ENCODE results near the gene RFLNA.

RFLNA gene

DNA sequence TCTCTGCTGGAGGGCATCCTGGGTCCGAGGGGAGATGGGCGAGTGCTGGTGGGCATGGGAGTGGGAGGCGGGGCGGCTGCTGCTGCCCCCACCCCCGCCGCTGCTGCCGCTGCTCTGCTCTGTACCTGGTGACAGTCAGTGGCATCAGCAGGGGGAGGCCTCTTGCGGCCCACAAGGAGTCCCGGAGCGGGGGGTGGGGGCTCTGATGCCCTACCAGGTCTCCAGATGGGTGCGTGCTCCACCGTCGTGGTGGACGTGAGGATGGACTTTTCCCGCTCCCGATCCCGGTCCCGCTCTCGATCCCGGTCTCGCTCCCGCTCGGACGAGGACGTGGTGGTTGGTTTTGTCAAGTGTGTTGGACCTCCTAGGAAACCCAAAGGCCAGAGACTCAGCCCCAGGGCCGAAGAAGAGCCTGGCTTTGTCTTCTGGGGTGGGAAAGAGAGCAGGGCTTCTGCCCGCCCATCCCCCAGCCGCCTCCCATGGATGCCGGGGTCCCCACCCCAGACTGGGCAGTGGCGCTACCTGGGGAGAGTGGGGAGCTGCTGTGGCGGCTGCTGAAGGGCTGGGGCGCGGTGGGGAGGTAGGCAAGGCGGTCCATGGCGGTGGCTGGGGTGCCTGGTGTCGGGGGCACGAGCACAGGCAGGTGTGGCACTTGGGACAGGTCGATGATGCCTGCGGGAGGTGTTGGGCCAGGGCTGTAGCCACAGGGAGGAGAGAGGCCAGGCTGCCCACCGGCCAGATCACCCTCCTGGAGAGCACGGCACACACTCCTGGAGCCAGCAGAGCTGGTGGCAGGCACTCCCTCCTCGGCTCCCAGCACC lies 45.4 kb downstream of the RFLNA start:
- Histone ChIP-seq H3K27ac (ENCODE audit: low read depth, low read length) (no peak overlapping the region), H3K36me3 (ENCODE audit: control insufficient read depth, insufficient read depth, low read length) (peaks cover 47% of the 10 kb centered on the region), H3K9ac (ENCODE audit: low read length) (no peak overlapping the region), H3K27me3 (ENCODE audit: control insufficient read depth, insufficient read depth, low read length) (no peaks in the 10 kb centered on the region), H3K4me1 (ENCODE audit: control insufficient read depth, insufficient read depth, low read length) (no peaks in the 10 kb centered on the region), H3K4me3 (ENCODE audit: low read length) (no peak overlapping the region)

DNA sequence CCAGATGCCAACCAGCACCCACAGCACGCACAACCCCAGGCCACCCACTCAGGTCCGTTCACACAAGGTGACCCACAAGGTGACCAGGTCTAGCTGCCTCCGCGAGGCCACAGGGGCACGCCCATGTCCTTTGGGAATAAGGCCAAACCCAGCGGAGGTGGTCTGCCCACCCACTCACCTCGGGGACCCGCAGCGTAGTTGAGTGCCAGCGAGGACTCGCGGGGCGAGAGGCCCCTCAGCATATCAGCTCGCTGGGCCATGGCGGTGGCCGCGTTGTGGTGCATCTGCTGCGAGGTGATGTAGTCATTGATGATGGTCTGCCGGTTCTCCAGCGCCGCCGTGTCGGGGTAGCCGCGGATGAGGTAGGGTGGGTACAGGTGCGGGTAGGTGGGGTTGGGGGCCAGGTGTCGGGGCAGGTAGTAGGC lies 46.8 kb downstream of the RFLNA start:
- no peak overlapping the region for H3K4me3 ChIP-seq (ENCODE audit: low read length)
- H3K27ac ChIP-seq (ENCODE audit: low read depth, low read length), result no peak overlapping the region
- peaks cover 45% of the 10 kb centered on the region for H3K36me3 ChIP-seq (ENCODE audit: control insufficient read depth, insufficient read depth, low read length)

DNA sequence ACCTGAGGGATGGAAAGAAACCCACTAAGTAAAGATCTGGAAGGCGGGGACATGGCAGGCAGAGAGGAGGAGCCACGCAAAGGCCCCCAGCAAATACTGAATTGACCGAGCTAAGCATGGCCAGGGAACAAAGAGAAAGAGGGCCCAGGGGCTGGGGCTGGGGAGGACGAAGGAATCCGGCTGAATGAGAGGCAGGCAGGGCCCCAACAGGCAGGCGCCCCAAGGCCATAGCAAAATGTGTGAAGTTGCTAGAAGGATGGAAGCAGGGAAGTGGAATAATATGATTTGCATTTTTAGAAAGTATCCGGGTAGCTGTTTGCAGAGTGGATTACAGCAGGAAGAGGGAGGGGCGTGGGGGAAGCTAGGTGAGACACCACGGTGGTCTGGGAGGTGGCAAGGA lies 49.1 kb downstream of the RFLNA start:
- H3K27me3 ChIP-seq (ENCODE audit: control insufficient read depth, insufficient read depth, low read length), result no peaks in the 10 kb centered on the region
- H3K9ac ChIP-seq (ENCODE audit: low read length), result no peak overlapping the region
- H3K27ac ChIP-seq (ENCODE audit: low read depth, low read length), result no peak overlapping the region
- no peaks in the 10 kb centered on the region for H3K4me1 ChIP-seq (ENCODE audit: control insufficient read depth, insufficient read depth, low read length)
- peaks cover 61% of the 10 kb centered on the region for H3K36me3 ChIP-seq (ENCODE audit: control insufficient read depth, insufficient read depth, low read length)
- no peak overlapping the region for H3K4me3 ChIP-seq (ENCODE audit: low read length)

More for the DNA sequence above, 46.8 kb downstream of the RFLNA start:
- H3K9ac ChIP-seq (ENCODE audit: low read length), result no peak overlapping the region
- H3K27me3 ChIP-seq (ENCODE audit: control insufficient read depth, insufficient read depth, low read length), result no peaks in the 10 kb centered on the region
- H3K4me1 ChIP-seq (ENCODE audit: control insufficient read depth, insufficient read depth, low read length), result no peaks in the 10 kb centered on the region

DNA sequence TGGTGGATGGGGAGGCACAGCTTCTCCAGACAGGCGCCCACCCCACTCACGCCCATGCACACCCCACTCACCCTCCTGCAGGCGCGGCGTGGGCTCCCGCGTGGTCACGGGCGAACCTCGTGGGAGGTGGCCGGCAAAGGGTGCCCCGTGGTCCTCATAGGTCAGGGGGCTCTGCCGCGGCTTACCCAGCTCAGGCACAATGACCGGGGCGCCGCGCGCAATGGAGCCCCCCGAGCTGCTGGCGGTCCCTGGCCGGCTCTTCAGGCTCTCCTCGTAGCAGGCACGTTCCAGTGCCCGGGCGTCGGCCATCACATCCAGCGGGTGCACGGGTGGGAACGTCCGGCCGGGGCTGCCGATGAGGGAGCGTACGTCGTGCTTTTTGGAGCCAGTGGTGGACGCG lies 49.6 kb downstream of the RFLNA start:
- Histone ChIP-seq H3K36me3 (ENCODE audit: control insufficient read depth, insufficient read depth, low read length) (peaks cover 63% of the 10 kb centered on the region), H3K27ac (ENCODE audit: low read depth, low read length) (no peak overlapping the region), H3K27me3 (ENCODE audit: control insufficient read depth, insufficient read depth, low read length) (no peaks in the 10 kb centered on the region)

DNA sequence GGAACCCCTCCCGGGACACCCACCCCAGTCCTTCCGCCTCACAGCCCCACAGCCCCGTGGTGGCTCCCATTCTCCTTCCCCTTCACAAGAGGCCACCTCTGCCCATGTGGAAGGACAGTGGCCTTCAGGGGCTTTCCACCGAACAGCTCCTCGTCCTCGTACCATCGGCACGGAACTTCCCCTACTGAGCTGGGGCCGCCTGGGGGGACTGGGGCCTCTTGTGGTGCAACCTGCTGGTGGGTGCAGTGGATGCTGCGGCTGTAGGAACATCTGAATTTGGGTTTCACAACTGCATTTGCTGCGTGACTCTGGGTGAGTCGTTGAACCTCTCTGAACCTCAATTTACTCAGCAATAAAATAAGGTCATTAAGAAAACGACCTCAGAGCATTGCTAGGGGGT lies 50.9 kb downstream of the RFLNA start:
- Histone ChIP-seq H3K27ac (ENCODE audit: low read depth, low read length) (no peak overlapping the region), H3K27me3 (ENCODE audit: control insufficient read depth, insufficient read depth, low read length) (no peaks in the 10 kb centered on the region), H3K9ac (ENCODE audit: low read length) (no peak overlapping the region), H3K4me1 (ENCODE audit: control insufficient read depth, insufficient read depth, low read length) (no peaks in the 10 kb centered on the region), H3K36me3 (ENCODE audit: control insufficient read depth, insufficient read depth, low read length) (peaks cover 67% of the 10 kb centered on the region), H3K4me3 (ENCODE audit: low read length) (no peak overlapping the region)

More for the DNA sequence above, 49.6 kb downstream of the RFLNA start:
- no peak overlapping the region for H3K4me3 ChIP-seq (ENCODE audit: low read length)
- H3K9ac ChIP-seq (ENCODE audit: low read length), result no peak overlapping the region
- H3K4me1 ChIP-seq (ENCODE audit: control insufficient read depth, insufficient read depth, low read length), result no peaks in the 10 kb centered on the region

DNA sequence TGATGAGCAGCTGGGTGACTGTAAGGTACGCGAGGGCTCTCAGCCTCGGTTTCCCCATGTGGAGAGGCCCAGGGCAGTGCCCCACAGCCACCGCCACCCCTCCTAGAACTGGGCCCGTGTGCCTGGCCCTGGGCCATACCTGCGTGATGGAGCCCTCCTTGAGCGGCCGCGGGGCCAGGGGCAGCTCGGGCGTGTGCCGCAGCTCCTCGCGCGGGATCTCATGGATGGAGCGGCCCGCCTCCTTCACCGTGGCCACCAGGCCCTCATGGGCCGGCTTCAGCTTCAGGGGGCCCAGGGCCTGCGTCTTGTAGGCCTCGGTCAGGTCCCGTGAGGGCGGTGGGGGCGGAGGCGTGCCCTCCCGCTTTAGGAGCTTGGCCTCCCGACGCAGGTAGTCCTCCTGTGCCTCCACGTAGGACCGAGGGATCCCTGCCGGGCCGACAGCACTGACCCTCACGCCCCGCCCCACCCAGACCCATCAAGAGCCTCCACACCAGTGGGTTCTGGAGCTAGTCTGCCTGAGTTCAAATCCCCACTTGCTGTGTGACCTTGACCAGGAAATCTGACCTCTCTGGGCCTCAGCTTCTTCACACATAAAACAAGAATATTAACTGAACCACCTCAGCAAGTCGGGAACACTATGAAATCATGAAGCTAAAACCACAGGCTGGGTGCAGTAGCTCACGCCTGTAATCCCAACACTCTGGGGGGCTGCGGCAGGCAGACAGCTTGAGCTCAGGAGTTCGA lies 51.7 kb downstream of the RFLNA start:
- H3K36me3 ChIP-seq (ENCODE audit: control insufficient read depth, insufficient read depth, low read length), result peaks cover 68% of the 10 kb centered on the region

DNA sequence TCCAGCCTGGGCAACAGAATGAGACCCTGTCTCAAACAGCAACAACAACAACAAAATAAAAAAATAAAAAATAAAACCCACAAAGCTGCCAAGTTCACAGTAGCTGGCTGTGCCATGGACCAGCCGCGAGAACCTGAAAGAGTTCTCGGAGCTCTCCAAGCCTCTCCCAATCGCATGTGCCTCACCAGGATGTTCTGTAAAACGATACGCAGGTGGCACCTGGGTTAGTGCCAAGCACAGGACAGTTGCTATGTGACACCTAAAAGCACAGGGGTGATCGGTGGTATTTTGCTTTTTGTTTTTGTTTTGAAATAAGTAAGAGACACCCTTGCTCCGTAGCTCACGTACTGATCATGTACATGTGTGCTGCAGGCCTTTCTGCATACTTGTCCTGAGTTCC lies 52.4 kb downstream of the RFLNA start:
- no peak overlapping the region for H3K27ac ChIP-seq (ENCODE audit: low read depth, low read length)
- peaks cover 67% of the 10 kb centered on the region for H3K36me3 ChIP-seq (ENCODE audit: control insufficient read depth, insufficient read depth, low read length)
- no peak overlapping the region for H3K9ac ChIP-seq (ENCODE audit: low read length)
- no peak overlapping the region for H3K4me3 ChIP-seq (ENCODE audit: low read length)
- H3K27me3 ChIP-seq (ENCODE audit: control insufficient read depth, insufficient read depth, low read length), result no peaks in the 10 kb centered on the region
- no peaks in the 10 kb centered on the region for H3K4me1 ChIP-seq (ENCODE audit: control insufficient read depth, insufficient read depth, low read length)

More for the DNA sequence above, 51.7 kb downstream of the RFLNA start:
- Histone ChIP-seq H3K4me3 (ENCODE audit: low read length) (no peak overlapping the region), H3K27me3 (ENCODE audit: control insufficient read depth, insufficient read depth, low read length) (no peaks in the 10 kb centered on the region), H3K4me1 (ENCODE audit: control insufficient read depth, insufficient read depth, low read length) (no peaks in the 10 kb centered on the region), H3K27ac (ENCODE audit: low read depth, low read length) (no peak overlapping the region), H3K9ac (ENCODE audit: low read length) (no peak overlapping the region)

DNA sequence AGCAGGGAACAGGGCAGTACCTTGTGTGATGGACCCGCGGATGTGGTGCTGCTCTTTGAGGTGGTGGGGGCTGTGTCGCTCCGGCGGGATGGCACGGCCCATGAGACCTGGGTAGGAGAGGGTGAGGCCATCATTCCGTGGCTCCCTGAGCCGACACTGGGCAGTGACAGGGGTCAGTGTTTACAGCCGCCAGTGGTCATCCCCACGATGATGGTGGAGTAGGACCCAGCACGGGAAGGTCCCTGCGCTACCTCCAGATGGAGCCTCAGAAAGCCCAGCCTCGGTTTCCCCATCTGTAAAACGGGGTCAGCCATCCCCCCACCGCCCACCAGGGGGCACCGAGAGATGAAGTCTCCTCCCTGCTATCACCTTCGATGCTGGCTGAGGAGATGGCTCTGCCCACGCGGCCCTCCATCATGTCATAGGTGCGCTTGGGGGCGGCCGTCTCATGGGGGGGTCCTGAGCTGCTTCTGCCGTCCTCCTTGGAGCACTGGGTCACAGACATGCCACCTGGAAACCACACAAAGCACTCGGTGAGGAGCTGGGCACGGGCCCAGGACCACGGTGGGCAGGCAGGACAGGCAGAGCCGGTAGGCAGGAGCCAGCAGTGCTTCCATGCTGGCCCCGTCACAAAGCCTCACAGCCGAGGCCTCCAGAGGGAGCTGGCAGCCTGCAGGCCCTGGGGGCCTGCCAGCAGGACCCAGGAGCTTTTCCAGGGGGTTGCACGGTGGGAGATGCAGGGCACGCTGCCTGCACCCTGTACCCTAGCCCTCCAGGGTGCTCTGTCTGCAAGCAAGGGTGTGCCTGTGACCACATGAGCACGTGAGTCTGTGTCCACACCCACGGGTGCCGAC lies 53.1 kb downstream of the RFLNA start:
- Histone ChIP-seq H3K4me1 (ENCODE audit: control insufficient read depth, insufficient read depth, low read length) (no peaks in the 10 kb centered on the region), H3K27ac (ENCODE audit: low read depth, low read length) (no peak overlapping the region), H3K9ac (ENCODE audit: low read length) (no peak overlapping the region), H3K4me3 (ENCODE audit: low read length) (no peak overlapping the region), H3K27me3 (ENCODE audit: control insufficient read depth, insufficient read depth, low read length) (no peaks in the 10 kb centered on the region), H3K36me3 (ENCODE audit: control insufficient read depth, insufficient read depth, low read length) (peaks cover 62% of the 10 kb centered on the region)

DNA sequence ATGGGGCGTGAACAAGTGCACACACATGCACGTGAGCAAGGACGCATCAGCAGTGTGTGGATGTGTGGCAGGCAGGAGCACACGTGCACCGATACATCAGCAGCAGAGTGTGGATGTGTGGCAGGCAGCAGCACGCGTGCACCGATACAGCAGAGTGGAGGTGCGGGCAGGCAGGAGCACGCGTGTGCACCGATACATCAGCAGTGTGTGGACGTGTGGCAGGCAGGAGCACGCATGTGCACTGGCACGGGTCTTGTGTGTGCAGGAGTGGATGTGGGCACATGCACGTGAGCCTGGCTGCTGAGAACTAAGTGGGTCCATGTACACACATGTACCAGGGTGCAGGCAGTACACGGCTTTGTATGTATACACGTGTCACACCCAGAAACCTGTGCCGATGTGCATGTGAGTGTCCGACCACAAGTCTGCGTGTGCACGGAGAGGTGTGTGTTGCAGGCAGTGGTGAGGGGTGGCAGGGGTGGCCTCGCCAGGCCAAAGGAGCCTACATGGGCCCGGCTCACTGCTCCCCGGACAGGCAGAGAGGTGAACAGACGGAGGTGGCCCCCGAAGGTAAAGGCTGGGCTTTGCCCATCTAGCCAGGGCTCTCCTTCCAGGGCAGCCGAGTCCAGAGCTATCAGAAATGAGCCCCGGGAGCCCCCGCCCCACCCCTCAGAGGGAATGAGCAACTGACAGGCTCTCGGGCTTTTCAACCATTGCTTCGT lies 53.9 kb downstream of the RFLNA start:
- H3K9ac ChIP-seq (ENCODE audit: low read length), result no peak overlapping the region
- H3K4me1 ChIP-seq (ENCODE audit: control insufficient read depth, insufficient read depth, low read length), result no peaks in the 10 kb centered on the region
- peaks cover 66% of the 10 kb centered on the region for H3K36me3 ChIP-seq (ENCODE audit: control insufficient read depth, insufficient read depth, low read length)
- H3K4me3 ChIP-seq (ENCODE audit: low read length), result no peak overlapping the region
- no peak overlapping the region for H3K27ac ChIP-seq (ENCODE audit: low read depth, low read length)
- no peaks in the 10 kb centered on the region for H3K27me3 ChIP-seq (ENCODE audit: control insufficient read depth, insufficient read depth, low read length)

DNA sequence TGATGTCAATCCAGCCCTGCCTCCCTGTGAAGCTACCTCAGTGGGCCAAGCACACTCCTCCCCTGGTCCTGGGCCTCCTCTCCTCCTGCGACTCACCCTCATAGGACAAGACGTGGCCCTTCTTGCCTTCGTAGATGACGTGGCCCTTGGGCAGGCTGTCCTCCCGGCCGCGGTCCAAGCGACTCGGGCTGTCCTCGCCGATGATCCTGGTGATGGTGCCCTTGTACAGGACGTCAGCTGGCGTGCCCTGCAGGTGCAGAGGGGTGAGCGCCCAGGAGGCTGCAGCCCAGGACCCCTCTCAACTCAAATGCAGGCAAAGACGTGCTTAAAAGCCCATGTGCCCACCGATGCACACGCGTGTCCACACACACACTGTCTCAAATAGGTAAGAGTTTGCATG lies 55.6 kb downstream of the RFLNA start:
- H3K36me3 ChIP-seq (ENCODE audit: control insufficient read depth, insufficient read depth, low read length), result peaks cover 67% of the 10 kb centered on the region
- H3K4me3 ChIP-seq (ENCODE audit: low read length), result no peak overlapping the region
- H3K27me3 ChIP-seq (ENCODE audit: control insufficient read depth, insufficient read depth, low read length), result no peaks in the 10 kb centered on the region
- H3K27ac ChIP-seq (ENCODE audit: low read depth, low read length), result no peak overlapping the region
- H3K4me1 ChIP-seq (ENCODE audit: control insufficient read depth, insufficient read depth, low read length), result no peaks in the 10 kb centered on the region
- H3K9ac ChIP-seq (ENCODE audit: low read length), result no peak overlapping the region

DNA sequence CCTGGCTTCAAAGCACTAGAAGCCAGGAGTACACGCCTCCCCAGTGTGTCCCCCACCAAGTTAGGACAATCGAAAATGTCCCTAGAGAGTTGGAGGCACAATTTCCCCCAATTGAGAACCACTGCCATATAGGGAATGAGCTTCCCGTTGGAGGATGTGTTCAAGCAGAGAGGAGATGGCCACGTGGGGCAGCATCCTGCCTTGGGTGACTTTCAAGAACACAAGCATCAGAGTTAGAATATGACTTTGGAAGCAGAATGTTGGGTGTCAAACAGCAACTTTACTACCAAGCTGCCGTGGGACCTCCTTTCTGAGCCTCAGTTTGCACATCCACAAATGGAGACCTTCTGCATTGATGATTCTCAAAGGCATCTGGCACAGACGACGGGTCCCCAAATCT lies 56.5 kb downstream of the RFLNA start:
- no peak overlapping the region for H3K4me3 ChIP-seq (ENCODE audit: low read length)
- H3K36me3 ChIP-seq (ENCODE audit: control insufficient read depth, insufficient read depth, low read length), result peaks cover 67% of the 10 kb centered on the region

DNA sequence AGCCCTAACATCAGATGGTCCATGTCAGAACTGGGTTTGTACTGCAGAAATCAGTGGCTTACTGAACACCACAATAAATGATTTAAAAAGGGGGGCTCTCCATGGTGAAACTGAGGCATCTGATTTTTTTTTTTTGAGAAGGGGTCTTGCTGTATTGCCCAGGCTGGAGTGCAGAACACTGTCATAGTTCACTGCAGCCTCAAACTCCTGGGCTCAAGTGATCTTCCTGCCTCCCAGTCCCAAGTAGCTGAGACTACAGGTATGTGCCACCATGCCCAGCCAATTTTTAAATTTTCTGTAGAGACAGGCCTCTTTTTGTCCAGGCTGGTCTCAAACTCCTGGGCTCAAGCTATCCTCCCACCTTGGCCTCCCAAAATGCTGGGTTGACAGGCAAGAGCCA lies 57.4 kb downstream of the RFLNA start:
- Histone ChIP-seq H3K36me3 (ENCODE audit: control insufficient read depth, insufficient read depth, low read length) (peaks cover 64% of the 10 kb centered on the region), H3K27me3 (ENCODE audit: control insufficient read depth, insufficient read depth, low read length) (no peaks in the 10 kb centered on the region), H3K4me3 (ENCODE audit: low read length) (no peak overlapping the region), H3K27ac (ENCODE audit: low read depth, low read length) (peak overlapping the region; percentile 10), H3K9ac (ENCODE audit: low read length) (no peak overlapping the region), H3K4me1 (ENCODE audit: control insufficient read depth, insufficient read depth, low read length) (no peaks in the 10 kb centered on the region)

More for the DNA sequence above, 56.5 kb downstream of the RFLNA start:
- Histone ChIP-seq H3K4me1 (ENCODE audit: control insufficient read depth, insufficient read depth, low read length) (no peaks in the 10 kb centered on the region), H3K27ac (ENCODE audit: low read depth, low read length) (no peak overlapping the region), H3K27me3 (ENCODE audit: control insufficient read depth, insufficient read depth, low read length) (no peaks in the 10 kb centered on the region), H3K9ac (ENCODE audit: low read length) (no peak overlapping the region)
